Activated CD4-positive, CD25-positive, alpha-beta regulatory T cell (primary cell): ENCODE data around the gene APOC1.
"Not testable (repeated sequence)": the region's sequence is repeated elsewhere in the genome, so short reads cannot be mapped to it uniquely, and the experiment has no call there.

Experiments used
- DNase-seq, 4 experiments: peaks; one replicate each; lab custom pipeline; 2025; lab: John Stamatoyannopoulos, UW

APOC1 gene

DNA sequence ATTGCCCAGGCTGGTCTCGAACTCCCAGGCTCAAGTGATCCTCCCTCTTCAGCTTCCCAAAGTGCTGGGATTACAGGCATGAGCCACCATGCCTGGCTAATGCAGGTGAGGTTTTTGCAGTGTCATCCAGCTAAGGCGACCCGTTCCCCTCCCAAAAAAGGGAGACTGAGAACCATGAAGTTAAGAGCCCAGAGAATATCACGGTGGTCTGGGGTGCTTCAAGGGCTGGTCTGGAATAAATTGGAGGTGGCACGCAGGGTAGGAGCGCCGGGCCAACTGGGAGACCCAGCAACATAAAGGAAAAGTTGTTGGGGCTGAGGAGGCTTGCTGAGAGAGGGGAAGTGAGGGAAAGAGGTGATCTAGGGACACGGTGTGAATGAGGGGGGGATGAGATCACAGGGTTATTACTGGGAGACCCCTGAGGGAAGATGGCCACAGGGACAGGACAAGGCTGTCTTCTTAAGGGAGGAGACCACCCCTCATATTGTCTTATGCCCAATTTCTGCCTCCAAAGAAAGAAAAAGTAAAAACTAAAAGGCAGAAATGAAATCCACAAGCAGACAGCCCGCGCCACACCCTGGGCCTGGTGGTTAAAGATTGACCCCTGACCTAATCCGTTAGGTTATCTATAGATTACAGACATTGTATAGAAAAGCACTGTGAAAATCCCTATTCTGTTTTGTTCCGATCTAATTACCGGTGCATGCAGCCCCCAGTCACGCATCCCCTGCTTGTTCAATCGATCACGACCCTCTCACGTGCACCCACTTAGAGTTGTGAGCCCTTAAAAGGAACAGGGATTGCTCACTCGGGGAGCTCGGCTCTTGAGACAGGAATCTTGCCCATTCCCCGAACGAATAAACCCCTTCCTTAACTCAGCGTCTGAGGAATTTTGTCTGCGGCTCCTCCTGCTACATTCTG lies 636 bp upstream of the APOC1 start:
- not testable (repeated sequence) for DNase-seq

DNA sequence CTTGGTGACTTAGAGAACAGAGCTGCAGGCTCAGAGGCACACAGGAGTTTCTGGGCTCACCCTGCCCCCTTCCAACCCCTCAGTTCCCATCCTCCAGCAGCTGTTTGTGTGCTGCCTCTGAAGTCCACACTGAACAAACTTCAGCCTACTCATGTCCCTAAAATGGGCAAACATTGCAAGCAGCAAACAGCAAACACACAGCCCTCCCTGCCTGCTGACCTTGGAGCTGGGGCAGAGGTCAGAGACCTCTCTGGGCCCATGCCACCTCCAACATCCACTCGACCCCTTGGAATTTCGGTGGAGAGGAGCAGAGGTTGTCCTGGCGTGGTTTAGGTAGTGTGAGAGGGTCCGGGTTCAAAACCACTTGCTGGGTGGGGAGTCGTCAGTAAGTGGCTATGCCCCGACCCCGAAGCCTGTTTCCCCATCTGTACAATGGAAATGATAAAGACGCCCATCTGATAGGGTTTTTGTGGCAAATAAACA lies 9.9 kb downstream of the APOC1 start:
- no peak for DNase-seq

DNA sequence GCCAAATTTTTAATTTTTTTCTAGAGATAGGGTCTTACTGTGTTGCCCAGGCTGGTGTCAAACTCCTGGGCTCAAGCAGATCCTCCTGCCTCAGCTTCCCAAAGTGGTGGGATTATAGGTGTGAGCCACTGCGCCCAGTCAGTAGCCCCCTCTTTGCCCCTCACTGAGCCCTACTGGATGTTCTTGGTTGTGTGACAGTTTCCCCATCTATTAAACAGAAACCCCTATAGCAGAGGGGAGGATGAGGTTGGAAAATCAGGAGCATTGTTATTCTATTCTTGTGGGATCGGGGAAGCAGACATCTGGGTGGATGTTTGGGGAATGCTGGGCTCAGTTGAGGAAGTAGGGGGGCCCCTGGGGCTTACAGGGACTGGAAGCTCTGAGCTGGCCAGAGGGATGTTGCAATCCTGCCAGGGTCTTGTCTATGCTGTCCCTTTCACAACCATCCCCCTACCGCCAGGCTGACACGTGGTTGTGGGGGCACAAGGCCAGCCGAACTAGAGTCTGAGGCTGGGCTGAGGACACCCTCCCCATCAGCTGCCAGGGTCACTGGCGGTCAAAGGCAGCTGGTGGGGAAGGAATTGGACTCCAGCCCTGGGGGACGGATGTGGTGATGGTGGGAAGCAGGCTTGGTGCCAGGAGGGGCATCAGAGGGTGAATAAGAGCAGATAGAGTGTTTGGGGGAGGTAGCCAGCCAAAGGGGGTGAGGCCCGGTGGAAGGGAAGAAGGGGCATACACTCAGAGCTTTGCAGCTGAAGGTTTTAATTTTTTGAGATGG lies 10.9 kb downstream of the APOC1 start:
- DNase-seq = no peak

DNA sequence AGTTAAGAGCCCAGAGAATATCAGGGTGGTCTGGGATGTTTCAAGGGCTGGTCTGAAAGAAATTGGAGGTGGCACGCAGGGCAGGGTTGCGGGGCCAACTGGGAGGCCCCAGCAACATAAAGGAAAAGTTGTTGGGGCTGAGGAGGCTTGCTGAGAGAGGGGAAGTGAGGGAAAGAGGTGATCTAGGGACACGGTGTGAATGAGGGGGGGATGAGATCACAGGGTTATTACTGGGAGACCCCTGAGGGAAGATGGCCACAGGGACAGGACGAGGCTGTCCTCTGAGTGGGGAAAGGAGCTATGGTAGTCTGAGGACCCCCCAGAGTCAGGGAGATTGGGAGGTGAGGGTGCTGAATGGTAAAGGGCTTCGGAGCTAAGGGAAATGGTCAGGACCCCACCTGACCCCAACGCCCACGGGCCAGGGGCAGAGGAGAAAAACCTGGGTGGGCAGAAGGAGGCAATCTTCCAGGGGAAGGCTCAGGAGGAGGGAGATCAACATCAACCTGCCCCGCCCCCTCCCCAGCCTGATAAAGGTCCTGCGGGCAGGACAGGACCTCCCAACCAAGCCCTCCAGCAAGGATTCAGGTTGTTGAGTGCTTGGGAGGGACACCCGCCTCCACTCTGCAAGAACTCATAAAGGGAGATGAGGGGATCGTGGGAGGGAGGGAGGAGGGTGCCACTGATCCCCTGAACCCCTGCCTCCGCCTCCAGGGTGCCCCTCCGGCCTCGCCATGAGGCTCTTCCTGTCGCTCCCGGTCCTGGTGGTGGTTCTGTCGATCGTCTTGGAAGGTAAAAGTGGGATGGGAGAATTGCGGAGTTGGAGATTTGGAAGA lies 12.1 kb downstream of the APOC1 start:
- not testable (repeated sequence) for DNase-seq

DNA sequence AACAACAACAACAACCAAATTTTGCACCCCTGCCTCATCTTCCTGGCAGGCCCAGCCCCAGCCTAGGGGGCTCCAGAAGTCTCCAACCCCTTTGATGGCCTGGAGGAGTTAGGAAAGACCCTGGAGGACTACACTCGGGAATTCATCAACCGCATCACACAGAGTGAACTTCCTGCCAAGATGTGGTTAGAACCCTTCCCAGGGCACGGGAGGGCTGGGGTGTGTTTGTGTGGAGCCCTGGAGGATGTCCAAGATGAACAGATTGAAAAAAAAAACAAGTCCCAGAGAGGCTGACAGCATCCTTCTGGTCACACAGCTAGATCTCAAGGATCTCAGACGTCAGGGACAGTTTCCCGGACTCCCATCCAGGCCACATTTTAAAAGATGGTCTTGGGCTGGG lies 13.3 kb downstream of the APOC1 start:
- no peak for DNase-seq

DNA sequence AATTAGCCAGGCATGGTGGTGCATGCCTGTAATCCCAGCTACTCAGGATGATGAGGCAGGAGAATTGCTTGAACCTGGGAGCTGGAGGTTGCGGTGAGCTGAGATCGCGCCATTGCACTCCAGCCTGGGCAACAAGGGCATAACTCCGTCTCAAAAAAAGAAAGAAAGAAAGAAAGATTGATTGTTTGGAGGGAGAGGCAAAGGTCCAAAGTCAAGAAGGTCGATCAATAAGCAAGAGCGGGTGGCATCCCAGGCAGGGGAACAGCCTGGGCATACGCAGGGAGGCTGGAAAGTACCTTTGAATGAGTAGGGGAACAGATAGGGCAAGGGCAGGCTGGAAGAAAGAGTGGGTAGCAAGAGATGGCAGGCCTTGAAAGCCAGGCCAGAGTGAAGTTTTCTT lies 15.7 kb downstream of the APOC1 start:
- no peak for DNase-seq

DNA sequence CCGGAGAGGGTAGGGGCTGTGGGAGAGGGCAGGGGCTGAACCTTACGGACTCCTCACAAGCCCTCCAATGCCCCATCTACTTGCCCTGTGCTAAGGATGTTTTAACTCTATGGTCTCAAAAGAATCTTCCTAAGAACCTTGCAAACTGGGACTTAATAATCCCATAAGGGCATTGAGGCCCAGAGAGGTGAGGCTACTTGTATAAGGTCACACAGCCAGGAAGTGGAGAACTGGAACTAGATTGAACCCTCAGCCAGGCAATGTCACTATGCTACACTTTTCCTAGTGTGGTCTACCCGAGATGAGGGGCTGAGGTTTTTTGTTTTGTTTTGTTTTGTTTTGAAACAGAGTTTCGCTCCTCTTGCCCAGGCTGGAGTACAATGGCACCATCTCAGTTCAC lies 17.1 kb downstream of the APOC1 start:
- no peak for DNase-seq

DNA sequence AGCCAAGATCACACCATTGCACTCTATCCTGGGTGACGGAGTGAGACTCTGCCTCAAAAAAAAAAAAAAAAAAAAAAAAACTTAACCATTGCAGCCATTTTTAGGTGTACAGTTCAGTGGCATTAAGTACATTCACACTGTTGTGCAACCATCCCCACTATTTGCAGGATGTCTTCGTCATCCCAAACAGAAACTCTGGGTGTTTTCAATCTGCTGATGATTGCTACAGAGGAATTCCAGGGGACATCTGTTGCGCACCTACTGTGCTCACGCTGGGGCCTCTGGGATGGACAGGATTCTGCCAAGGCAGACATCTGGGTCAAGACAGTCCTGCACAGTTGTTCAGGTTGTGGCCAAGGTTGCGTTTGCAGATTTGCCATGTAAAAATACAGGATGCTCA lies 25.3 kb downstream of the APOC1 start:
- DNase-seq = no peak

DNA sequence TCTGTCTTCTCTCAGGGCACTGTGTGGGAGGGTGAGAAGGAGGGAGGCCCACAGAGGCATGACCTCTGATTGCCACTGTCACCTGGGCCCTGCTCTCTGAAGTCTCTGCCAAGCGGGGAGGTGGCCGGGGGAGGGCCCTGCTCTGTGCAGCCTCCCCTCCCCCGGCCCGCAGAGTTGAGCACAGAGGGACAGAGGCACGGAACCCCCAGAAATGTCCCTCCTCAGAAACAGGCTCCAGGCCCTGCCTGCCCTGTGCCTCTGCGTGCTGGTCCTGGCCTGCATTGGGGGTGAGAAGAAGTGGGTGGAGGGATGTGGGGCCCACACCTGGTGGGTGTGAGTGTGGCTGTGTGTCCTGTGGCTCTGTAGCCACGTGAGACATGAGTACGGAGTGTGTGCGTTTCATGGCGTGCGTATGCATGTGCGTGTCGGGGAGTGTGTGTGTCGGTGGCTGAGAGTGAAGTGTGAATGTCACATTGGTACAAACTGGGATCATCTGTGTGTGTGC lies 27.7 kb downstream of the APOC1 start, which contains the start of gene APOC4:
APOC4 (plus strand) TSS at position 171 of the 505 bp plus-strand sequence; CDS start at position 212, 41 bp downstream.
- DNase-seq = no peak

DNA sequence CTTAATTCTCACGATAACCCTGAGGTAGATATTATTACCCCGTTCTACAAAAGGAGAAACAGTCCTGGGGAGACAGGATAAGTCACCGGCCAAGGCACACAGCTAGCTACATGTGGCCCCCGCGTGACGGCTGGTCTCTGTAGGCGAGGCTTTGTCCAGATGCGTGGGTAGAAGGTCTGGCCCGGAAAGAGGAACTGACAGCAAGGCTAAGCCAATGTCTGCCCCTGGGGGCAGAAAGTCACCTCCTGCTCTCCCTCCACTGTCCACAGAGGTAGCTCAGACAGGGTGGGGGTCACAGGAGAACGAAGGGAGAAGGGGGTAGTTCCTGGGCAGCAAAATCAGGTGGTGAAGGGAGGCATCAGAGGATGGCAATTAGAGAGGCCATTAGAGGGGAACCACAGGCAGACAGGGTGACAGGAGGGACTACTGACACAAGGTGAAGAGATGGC lies 29.4 kb downstream of the APOC1 start:
- DNase-seq = no peak

DNA sequence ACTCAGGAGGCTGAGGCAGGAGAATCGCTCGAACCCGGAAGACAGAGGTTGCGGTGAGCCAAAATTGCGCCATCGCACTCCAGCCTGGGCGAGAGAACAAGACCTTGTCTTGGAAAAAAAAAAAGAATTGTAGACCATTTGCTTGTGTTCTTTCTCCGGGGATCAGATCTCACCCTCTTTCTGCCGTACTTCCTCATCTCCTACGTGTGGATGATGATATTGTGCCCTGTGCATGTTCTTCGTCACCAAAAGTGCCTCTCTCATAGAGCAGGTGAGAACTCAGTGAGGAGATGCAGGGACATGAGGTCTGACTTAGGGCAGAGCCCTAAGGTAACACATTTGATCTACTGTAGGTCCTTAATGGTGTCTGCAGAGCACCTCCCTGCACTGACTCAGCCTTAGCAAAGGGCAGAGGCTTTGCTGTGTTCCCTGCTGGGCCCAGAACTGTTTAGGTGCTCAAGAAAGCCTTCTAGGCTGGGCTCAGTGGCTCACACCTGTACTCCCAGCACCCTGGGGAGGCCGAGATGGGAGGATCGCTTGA lies 32.7 kb downstream of the APOC1 start:
- no peak for DNase-seq

DNA sequence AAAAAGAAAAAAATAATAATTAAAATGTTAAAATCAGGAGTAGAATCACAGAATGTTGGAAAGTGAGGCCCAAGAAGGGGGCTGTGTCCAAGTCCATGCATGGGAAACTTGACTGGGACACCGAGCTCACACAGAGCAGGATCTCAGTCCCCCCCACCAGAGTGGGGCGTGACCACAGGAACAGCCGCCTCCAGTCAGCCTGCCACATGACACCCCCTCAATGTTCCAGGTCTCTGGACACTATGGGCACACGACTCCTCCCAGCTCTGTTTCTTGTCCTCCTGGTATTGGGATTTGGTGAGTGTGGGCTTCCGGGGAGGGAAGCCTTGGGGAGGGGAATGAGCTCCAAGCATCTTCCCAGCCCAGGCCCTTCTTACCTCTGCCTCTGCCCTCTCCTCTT lies 33.8 kb downstream of the APOC1 start:
- DNase-seq = no peak

DNA sequence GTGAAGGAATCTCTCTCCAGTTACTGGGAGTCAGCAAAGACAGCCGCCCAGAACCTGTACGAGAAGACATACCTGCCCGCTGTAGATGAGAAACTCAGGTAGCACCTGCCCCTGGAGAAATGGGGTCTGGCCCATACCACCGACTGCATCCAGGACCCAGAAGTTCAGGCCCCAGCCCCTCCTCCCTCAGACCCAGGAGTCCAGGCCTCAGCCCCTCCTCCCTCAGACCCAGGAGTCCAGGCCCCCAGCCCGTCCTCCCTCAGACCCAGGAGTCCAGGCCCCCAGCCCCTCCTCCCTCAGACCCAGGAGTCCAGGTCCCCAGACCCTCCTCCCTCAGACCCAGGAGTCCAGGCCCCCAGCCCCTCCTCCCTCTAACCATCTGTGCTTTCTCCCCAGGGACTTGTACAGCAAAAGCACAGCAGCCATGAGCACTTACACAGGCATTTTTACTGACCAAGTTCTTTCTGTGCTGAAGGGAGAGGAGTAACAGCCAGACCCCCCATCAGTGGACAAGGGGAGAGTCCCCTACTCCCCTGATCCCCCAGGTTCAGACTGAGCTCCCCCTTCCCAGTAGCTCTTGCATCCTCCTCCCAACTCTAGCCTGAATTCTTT lies 34.5 kb downstream of the APOC1 start:
- no peak for DNase-seq

DNA sequence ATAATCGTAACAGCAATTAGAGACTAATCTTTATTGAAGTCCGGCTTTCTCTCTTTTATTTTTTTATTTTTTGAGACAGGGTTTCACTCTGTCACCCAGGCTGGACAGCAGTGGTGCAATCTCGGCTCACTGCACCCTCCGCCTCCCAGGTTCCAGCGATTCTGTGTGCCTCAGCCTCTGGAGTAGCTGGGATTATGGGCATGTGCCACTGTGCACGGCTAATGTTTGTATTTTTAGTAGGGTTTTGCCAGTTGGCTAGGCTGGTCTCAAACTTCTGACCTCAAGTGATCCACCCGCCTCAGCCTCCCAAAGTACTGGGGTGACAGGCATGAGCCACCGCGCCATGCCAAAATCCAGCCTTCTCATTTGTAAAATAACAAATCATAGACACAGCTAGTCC lies 35.1 kb downstream of the APOC1 start:
- no peak for DNase-seq

DNA sequence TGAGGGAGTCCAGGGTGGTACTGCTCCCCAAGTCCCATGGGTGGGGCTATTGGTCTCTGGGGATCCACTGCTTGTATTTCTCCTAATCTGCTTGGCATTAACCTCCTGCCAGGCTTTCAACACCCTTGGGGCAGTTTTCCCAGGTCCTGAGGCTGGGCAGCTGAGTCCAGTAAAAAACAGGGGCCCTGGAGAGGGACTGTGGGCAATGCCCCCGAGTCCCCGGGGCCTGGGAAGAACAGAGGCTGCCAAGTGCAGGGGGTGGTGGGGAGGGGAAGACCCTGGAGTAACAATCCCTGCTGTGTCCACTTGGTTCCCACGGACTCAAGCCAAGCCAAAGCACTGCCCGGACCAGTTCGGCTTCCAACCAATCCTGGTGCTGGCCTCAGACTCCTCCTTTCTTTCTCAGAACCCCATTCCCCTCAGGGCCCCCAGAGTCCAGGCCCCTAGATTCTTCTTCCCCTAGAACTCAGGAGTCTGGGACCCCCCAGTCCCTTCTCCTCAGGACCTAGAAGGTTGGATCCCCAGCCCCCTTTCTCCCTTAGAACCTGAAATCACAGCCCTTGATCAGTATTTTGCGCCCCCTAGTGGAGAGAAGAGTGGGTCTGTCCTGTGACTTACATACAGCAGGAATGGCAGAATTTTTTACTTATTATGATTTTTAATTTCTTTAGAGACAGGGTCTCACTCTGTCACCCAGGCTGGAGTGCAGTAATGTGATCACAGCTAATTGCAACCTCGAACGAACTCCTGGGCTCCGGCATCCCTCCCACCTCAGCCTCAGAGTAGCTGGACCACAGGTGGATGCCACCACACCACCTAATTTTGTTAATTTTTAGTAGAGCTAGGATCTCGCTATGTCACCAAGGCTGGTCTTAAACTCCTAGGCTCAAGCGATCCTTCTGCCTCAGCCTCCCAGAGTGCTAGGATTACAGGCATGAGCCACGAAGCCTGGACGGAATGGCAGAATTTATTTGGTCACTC lies 37.1 kb downstream of the APOC1 start:
- peak; percentile 9 to 41 (median 20) for DNase-seq

DNA sequence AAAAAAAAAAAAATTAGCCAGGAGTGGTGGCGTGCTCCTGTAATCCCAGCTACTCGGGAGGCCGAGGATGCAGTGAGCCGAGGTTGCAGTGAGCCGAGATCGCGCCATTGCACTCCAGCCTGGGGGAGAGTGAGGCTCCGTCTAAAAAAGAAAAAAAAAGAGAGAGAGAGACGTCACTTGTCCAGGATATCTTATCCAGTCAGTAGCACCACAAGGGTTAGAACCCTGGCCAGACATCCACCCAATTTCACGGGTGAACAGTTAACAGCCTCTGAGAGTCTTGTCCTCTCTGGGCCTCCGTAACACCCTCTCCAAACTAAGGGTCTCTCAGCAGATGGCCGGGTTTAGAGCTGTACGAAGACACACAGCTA lies 39.9 kb downstream of the APOC1 start:
- no peak for DNase-seq

DNA sequence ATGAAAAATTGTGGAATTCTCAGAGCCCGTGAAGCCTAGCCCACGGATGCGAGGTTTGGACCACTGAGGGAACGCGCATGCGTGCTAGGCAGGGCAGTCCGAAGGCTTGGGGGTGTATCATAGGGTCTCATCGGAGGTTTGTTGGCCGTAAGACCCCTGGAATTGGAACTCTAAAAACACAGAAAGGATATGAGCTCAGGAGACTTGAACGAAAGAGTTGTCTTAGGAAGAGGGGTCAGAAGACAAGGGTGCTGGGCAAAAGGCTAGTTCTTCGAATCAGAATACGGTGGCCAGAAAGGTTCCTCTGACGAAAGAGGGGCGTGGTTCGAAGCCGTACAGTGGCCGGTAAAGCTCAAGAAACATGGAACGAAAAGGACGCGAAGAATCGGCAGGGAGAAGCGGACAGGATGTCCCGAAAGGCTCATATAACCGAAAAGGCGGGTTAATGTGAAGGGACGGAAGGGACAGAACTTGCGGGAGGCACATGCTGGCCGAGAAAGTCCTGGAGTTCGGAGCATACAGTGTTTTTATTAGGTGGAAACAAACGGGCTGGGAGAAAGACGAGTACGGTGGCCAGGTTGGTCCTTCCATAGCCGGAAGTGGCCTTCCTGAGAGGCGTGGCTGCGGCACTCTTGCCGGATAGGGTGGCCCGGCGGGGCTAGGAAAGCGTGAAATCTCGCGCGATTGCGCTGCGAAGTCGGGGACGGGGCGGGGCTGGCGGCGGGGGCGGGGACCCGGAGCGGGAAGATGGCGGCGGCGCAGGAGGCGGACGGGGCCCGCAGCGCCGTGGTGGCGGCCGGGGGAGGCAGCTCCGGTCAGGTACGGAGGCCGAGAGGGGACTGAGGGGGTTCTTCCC lies 40.5 kb downstream of the APOC1 start, which contains the start of gene CLPTM1:
CLPTM1 (plus strand) TSS at position 732 of the 856 bp plus-strand sequence; CDS start at position 748, 16 bp downstream.
- peak; percentile 91 to 94 (median 94) for DNase-seq
